IPS DF 6.9 (cell line): ENCODE measurements around the gene RAN.
"Not testable (repeated sequence)": the region's sequence is repeated elsewhere in the genome, so short reads cannot be mapped to it uniquely, and the experiment has no call there.

Experiments used
- DNase-seq: peaks from one replicate; pipeline ENCODE4 v3.0.0-alpha.2; 2013; ENCODE audit warnings: low read depth, low spot score
- H3K27ac ChIP-seq: one replicate; pipeline ENCODE4 v1.5.1; 2013; ENCODE audit warnings: low read length, control low read depth
- H3K27me3 ChIP-seq: 2 replicates; pipeline ENCODE4 v1.6.1; 2013; ENCODE audit warnings: mild to moderate bottlenecking, low read length; ENCODE audit not compliant: control insufficient read depth, insufficient read depth
- H3K36me3 ChIP-seq: 2 replicates; pipeline ENCODE4 v1.6.1; 2013; ENCODE audit warnings: low read length; ENCODE audit not compliant: control insufficient read depth, insufficient read depth
- H3K4me1 ChIP-seq: 2 replicates; pipeline ENCODE4 v1.6.1; 2013; ENCODE audit warnings: low read length; ENCODE audit not compliant: control insufficient read depth, insufficient read depth
- H3K4me3 ChIP-seq: 2 replicates; pipeline ENCODE4 v1.5.1; 2013; ENCODE audit warnings: mild to moderate bottlenecking, low read length
- H3K9me3 ChIP-seq: 2 replicates; pipeline ENCODE4 v1.6.1; 2013; ENCODE audit warnings: low read length, inconsistent platforms; ENCODE audit not compliant: control insufficient read depth, insufficient read depth
- whole genome bisulfite sequencing: extraction: QIAGEN DNeasy Blood & Tissue Kit; methylation state at CpG from one replicate; pipeline ENCODE4 v1.1.7; 2013; ENCODE audit warnings: mixed read lengths, missing lambda C conversion rate; ENCODE audit not compliant: insufficient read length, insufficient coverage; 5-methylcytosine and 5-hydroxymethylcytosine counted together

Gene RAN

DNA sequence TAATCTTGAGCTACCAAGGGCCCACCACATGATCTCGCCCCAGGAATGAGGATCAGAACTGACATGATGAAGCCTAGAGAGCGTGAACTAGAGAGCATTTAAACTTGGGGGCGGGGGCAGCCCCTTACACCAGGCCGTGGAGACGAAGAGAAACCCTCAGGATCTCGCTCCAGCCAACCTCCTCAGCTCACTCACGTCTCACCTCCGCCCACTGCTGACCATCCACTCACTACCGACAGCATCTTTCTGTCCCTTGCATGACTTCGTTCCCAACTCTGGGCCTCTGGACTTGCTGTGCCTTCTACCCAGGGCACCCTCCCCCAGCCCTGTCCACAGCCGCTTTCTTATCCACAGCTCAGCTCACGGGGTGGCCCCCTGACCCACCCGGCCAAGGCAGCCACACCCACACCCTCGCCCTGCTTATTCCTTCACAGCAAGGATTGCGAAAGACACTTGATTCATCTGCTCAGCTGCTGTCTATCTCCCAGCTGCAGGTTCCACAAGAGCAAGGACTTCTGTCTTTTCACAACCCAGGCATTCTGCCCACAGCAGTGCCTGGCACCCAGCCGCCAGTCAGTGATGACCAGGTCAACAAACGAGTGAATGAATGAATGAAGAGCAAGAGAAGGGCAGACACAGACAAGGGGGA lies 39.2 kb upstream of the RAN start:
- H3K4me1 ChIP-seq, result peaks cover 10% of the 10 kb centered on the region
- no peak overlapping the region for H3K4me3 ChIP-seq
- DNase-seq, result no peak
- no peaks in the 10 kb centered on the region for H3K36me3 ChIP-seq
- H3K27ac ChIP-seq, result no peak overlapping the region
- no peaks in the 10 kb centered on the region for H3K9me3 ChIP-seq
- no CpG with 5 or more reads among the region's 17 CpGs for WGBS
- peaks cover 1% of the 10 kb centered on the region; the same call in 1 of the 2 replicates for H3K27me3 ChIP-seq

- no peaks in the 10 kb centered on the region for H3K9me3 ChIP-seq
- H3K4me3 ChIP-seq, result no peak overlapping the region
- H3K4me1 ChIP-seq, result peaks cover 4% of the 10 kb centered on the region
- no peak for DNase-seq
- no peak overlapping the region for H3K27ac ChIP-seq
- WGBS, result no CpG with 5 or more reads among the region's 11 CpGs
- H3K27me3 ChIP-seq, result peaks cover 1% of the 10 kb centered on the region; the same call in 1 of the 2 replicates
- no peaks in the 10 kb centered on the region for H3K36me3 ChIP-seq
Observed at GRCh38 chr12:130835011-130835410, 36.9 kb upstream of the RAN start.

- H3K36me3 ChIP-seq, result no peaks in the 10 kb centered on the region
- no peak overlapping the region for H3K4me3 ChIP-seq
- no peak for DNase-seq
- H3K27me3 ChIP-seq, result peaks cover 1% of the 10 kb centered on the region; the same call in 1 of the 2 replicates
- no peak overlapping the region for H3K27ac ChIP-seq
- no CpG with 5 or more reads among the region's 6 CpGs for WGBS
- no peaks in the 10 kb centered on the region for H3K9me3 ChIP-seq
- H3K4me1 ChIP-seq, result 0 out of 2 replicates have a peak, but pooled peaks cover 2% of the 10 kb centered on the region
Observed at GRCh38 chr12:130835436-130835835, 36.4 kb upstream of the RAN start.

GRCh38 chr12:130838284-130838950 lies 33.4 kb upstream of the RAN start:
- 0 out of 2 replicates have a peak, but pooled peaks cover 2% of the 10 kb centered on the region for H3K4me1 ChIP-seq
- WGBS, result no CpG with 5 or more reads among the region's 38 CpGs
- no peak for DNase-seq
- H3K9me3 ChIP-seq, result no peaks in the 10 kb centered on the region
- no peak overlapping the region for H3K27ac ChIP-seq
- H3K36me3 ChIP-seq, result no peaks in the 10 kb centered on the region
- peaks cover 1% of the 10 kb centered on the region; the same call in 1 of the 2 replicates for H3K27me3 ChIP-seq
- peak overlapping the region; percentile 69; the same call in 1 of the 2 replicates for H3K4me3 ChIP-seq

DNA sequence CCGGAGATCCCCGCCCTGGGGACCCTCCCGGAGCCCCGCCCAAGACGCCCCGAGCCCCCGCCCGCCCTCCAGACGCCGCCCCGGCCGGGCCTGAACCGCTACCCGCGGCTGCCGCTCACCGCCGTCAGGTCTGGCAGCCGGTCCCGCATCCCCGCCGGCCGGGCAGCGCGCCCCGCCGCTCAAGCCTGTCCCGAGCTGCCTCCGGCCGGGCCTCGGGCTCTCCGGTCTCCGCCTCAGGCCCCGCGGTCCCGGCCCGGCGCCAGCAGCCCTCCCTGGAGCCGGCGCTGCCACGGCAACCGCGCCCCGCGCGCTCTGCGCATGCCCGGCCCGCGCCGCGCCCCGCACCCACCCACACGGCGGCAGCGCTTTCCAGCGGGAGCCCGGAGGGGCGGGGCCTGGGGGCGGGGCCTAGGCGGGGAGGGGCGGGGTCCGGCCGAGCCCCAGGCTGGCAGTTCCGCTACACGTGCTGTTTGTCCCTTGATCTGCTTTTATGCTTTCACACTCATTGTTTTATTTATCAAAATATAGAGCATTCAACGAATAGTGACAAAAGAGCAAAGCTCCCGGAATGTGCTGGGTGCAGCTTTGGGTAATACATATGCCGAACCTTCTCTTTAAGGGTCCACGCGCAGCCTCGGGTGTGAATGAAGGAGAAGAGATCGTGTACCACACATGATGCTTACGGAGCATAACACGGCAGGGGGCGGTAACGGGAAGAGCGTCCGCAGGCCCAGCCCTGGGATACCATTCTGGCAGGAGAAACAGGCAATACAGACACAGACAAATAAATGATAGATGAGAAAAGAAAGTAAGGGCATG lies 32.7 kb upstream of the RAN start, which contains the start of gene STX2:
Gene STX2 (minus strand): TSS at position 300 of the 819 bp plus-strand sequence. CDS start 151 bp downstream, at position 149.
- Histone ChIP-seq H3K4me3 (peak within 1 kb of the TSS; percentile 69), H3K9me3 (no peaks in the 10 kb centered on the region), H3K4me1 (0 out of 2 replicates have a peak, but pooled peaks cover 2% of the 10 kb centered on the region), H3K27ac (no peak within 1 kb of the TSS), H3K27me3 (no peaks in the 10 kb centered on the region), H3K36me3 (no peaks in the 10 kb centered on the region)
- no CpG with 5 or more reads among the region's 79 CpGs for WGBS
- no peak for DNase-seq

GRCh38 chr12:130839770-130840404 lies 32.0 kb upstream of the RAN start:
- H3K9me3 ChIP-seq, result no peaks in the 10 kb centered on the region
- H3K4me1 ChIP-seq, result 0 out of 2 replicates have a peak, but pooled peaks cover 2% of the 10 kb centered on the region
- no peaks in the 10 kb centered on the region for H3K36me3 ChIP-seq
- WGBS, result no CpG with 5 or more reads among the region's 11 CpGs
- no peaks in the 10 kb centered on the region for H3K27me3 ChIP-seq
- H3K27ac ChIP-seq, result no peak overlapping the region
- DNase-seq, result no peak
- no peak overlapping the region for H3K4me3 ChIP-seq

DNA sequence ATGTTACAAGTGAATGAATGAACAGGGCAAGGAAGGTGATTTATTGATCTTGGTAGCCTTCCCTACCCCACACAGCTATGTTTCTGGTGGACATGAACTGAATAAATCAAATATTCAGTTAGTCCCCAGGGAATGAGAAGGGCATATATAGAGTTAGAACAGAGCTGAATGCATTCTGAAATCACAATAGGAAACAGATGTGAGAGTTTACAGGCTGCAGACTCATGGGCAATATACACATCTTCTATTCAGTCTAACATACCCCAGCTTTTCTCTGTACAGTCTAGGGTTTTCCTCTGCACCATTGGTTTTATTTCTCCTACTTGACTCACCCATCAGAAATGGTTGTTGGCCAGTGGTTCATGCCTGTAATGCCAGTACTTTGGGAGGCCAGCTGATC lies 25.5 kb upstream of the RAN start:
- H3K4me3 ChIP-seq, result no peak overlapping the region
- peaks cover 4% of the 10 kb centered on the region; the same call in 1 of the 2 replicates for H3K4me1 ChIP-seq
- H3K27ac ChIP-seq, result no peak overlapping the region
- no peaks in the 10 kb centered on the region; the same call in 1 of the 2 replicates for H3K9me3 ChIP-seq
- no peaks in the 10 kb centered on the region for H3K27me3 ChIP-seq
- H3K36me3 ChIP-seq, result no peaks in the 10 kb centered on the region
- no peak for DNase-seq

DNA sequence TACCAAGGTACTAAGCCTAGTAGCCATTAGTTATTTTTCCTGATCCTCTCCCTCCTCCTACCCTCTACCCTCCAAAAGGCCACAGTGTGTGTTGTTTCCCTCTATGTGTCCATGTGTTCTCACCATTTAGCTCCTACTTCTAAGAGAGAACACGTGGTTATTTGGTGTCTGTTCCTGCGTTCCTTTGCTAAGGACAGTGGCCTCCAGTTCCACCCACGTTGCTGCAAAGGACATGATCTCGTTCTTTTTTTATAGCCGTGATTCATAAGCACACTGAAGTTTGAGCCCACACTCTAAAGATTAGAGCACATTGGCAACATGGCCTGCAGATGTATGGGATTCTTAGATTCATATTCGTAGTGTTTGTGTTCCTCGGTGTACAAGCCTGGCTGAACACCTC lies 24.8 kb upstream of the RAN start:
- DNase-seq, result no peak
- peaks cover 4% of the 10 kb centered on the region; the same call in 1 of the 2 replicates for H3K4me1 ChIP-seq
- H3K4me3 ChIP-seq, result no peak overlapping the region
- H3K27me3 ChIP-seq, result no peaks in the 10 kb centered on the region
- no peaks in the 10 kb centered on the region; the same call in 1 of the 2 replicates for H3K9me3 ChIP-seq
- no CpG with 5 or more reads among the region's 7 CpGs for WGBS
- no peaks in the 10 kb centered on the region for H3K36me3 ChIP-seq
- no peak overlapping the region for H3K27ac ChIP-seq

- H3K4me1 ChIP-seq, H3K36me3 ChIP-seq, H3K9me3 ChIP-seq, H3K27me3 ChIP-seq, H3K4me3 ChIP-seq, H3K27ac ChIP-seq, DNase-seq: not testable (repeated sequence)
- WGBS, result no CpG with 5 or more reads among the region's 6 CpGs
Observed at GRCh38 chr12:130848105-130848504, 23.8 kb upstream of the RAN start.

DNA sequence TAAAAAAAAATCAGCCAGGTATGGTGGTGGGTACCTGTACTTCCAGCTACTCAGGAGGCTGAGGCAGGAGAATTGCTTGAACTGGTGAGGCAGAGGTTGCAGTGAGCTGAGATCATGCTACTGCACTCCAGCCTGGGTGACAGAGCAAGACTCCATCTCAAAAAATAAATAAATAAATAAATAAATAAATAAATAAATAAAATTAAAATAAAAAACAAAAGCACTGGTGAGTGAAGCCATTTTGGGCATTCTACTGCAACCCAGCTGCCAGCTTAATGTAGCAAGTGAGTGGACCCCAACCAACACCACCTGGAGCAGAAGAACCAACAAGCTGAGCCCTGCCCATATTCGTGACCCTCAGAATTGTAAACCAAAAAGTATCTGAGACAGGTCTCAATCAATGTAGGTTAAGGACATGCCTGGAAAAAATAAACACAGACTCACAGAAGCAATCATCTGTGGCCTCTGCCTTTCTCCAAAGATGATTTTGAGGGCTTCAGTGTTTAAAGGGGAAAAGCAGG lies 23.0 kb upstream of the RAN start:
- WGBS, result no CpG with 5 or more reads among the region's 1 CpG
- not testable (repeated sequence) for H3K4me3 ChIP-seq, H3K36me3 ChIP-seq

More for the DNA sequence above, 23.0 kb upstream of the RAN start:
- not testable (repeated sequence) for H3K9me3 ChIP-seq, H3K27ac ChIP-seq, H3K27me3 ChIP-seq, DNase-seq, H3K4me1 ChIP-seq
